H1 (cell line): ENCODE measurements around the gene BET1L. TPM values are rescaled to one million over a fixed set of nuclear protein-coding genes. Genes with fewer than 3 reads are reported as not detected.

ENCODE experiments used
- CTCF ChIA-PET: fragments of 300-600 bp; sonication (Branson Sonifier 250); formaldehyde crosslinking; loops from one replicate; lab custom pipeline; 2021; ENCODE audit not compliant: partially characterized antibody; lab: Charles Lee
- POLR2A ChIA-PET: fragments of 300-600 bp; sonication (Branson Sonifier 250); formaldehyde crosslinking; loops from one replicate; lab custom pipeline; 2021; ENCODE audit warnings: inconsistent platforms; ENCODE audit not compliant: partially characterized antibody; lab: Charles Lee
- DNase-seq, 2 experiments: peaks; one replicate each; pipeline versions ENCODE4 v3.0.0 to v3.0.0-alpha.2; 2010 to 2022; ENCODE audit warnings: low spot score in 2 of 2, low read depth in 1 of 2, mixed read lengths in 1 of 2
- FAIRE-seq: peaks from 2 replicates; lab custom pipeline; 2011; peaks lifted over from hg19 to GRCh38; lab: Jason Lieb, UNC
- H2AFZ ChIP-seq: 2 replicates; pipeline ENCODE4 v1.8.1; 2012; ENCODE audit warnings: low read length, inconsistent platforms
- H2AK5ac ChIP-seq: 2 replicates; pipeline ENCODE4 v1.6.1; 2013; ENCODE audit warnings: low read depth, low read length
- H2BK120ac ChIP-seq: replicated peaks from 2 replicates; pipeline ENCODE3; 2013; ENCODE audit warnings: low read depth, low read length, inconsistent platforms
- H2BK12ac ChIP-seq: 2 replicates; pipeline ENCODE4 v1.6.1; 2013; ENCODE audit warnings: low read depth, low read length
- H2BK15ac ChIP-seq: 2 replicates; pipeline ENCODE4 v1.6.1; 2013; ENCODE audit warnings: low read length
- H2BK20ac ChIP-seq: 2 replicates; pipeline ENCODE4 v1.6.1; 2013; ENCODE audit warnings: low read length
- H2BK5ac ChIP-seq: 2 replicates; pipeline ENCODE4 v1.6.1; 2013; ENCODE audit warnings: low read depth, low read length
- H3K14ac ChIP-seq: 2 replicates; pipeline ENCODE4 v1.6.1; 2013; ENCODE audit warnings: inconsistent platforms; ENCODE audit not compliant: insufficient read length
- H3K18ac ChIP-seq: 2 replicates; pipeline ENCODE4 v1.6.1; 2013; ENCODE audit warnings: low read length; ENCODE audit errors: extremely low read depth
- H3K23ac ChIP-seq: 2 replicates; pipeline ENCODE4 v1.6.1; 2013; ENCODE audit warnings: inconsistent platforms; ENCODE audit not compliant: insufficient read length
- H3K23me2 ChIP-seq: 2 replicates; pipeline ENCODE4 v1.6.1; 2013; ENCODE audit warnings: low read depth, low read length
- H3K27ac ChIP-seq: 2 replicates; pipeline ENCODE4 v1.6.1; 2011; ENCODE audit warnings: low read depth, low read length, inconsistent platforms
- H3K27me3 ChIP-seq, 4 experiments: replicated peaks in 1 of 4; 1 replicate in 1 of 4; 2 replicates in 3 of 4; pipeline versions ENCODE4 v1.6.1 to v1.8.1; 2011 to 2013; ENCODE audit warnings: low read length in 3 of 4, mild to moderate bottlenecking in 3 of 4, inconsistent platforms in 2 of 4, mixed read lengths in 2 of 4, moderate library complexity in 1 of 4; ENCODE audit not compliant: control insufficient read depth in 3 of 4, insufficient read depth in 3 of 4; ENCODE audit errors: extremely low read depth in 1 of 4
- H3K36me3 ChIP-seq, 4 experiments: 2 replicates each; pipeline versions ENCODE4 v1.6.1 to v1.8.1; 2011 to 2013; ENCODE audit warnings: mild to moderate bottlenecking in 4 of 4, low read length in 3 of 4, moderate library complexity in 2 of 4, control low read depth in 1 of 4, inconsistent platforms in 1 of 4; ENCODE audit not compliant: insufficient read depth in 4 of 4, control insufficient read depth in 2 of 4
- H3K4ac ChIP-seq: replicated peaks from 2 replicates; pipeline ENCODE3; 2013; ENCODE audit warnings: low read length, low read depth, mixed read lengths, inconsistent platforms; ENCODE audit not compliant: insufficient read length
- H3K4me1 ChIP-seq, 4 experiments: replicated peaks in 1 of 4; 1 replicate in 1 of 4; 2 replicates in 3 of 4; pipeline versions ENCODE4 v1.6.1 to v1.8.1; 2011 to 2013; ENCODE audit warnings: low read length in 3 of 4, inconsistent platforms in 2 of 4, mixed read lengths in 1 of 4; ENCODE audit not compliant: insufficient read depth in 4 of 4, control insufficient read depth in 3 of 4
- H3K4me2 ChIP-seq, 2 experiments: 2 replicates each; pipeline versions ENCODE4 v1.6.1 to v1.8.1; 2011 to 2013; ENCODE audit warnings: low read depth in 2 of 2, low read length in 2 of 2, control low read depth in 1 of 2, inconsistent platforms in 1 of 2, mild to moderate bottlenecking in 1 of 2; ENCODE audit not compliant: insufficient read depth in 1 of 2
- H3K4me3 ChIP-seq, 4 experiments: fragments of 200-600, 300-600 bp in 1 of 4; sonication (generic), shearing (Covaris generic), sonication (Bioruptor Twin) in 1 of 4; 2 replicates each; pipeline versions ENCODE4 v1.5.1 to v1.8.1; 2011 to 2016; ENCODE audit warnings: low read length in 4 of 4, low read depth in 3 of 4, control low read depth in 2 of 4, inconsistent platforms in 2 of 4, mild to moderate bottlenecking in 2 of 4, mixed read lengths in 1 of 4, moderate library complexity in 1 of 4; ENCODE audit not compliant: insufficient read depth in 2 of 4; ENCODE audit errors: extremely low read depth in 1 of 4
- H3K56ac ChIP-seq: replicated peaks from 2 replicates; pipeline ENCODE3; 2013; ENCODE audit warnings: low read depth, mild to moderate bottlenecking, mixed read lengths, low read length, inconsistent platforms; ENCODE audit not compliant: insufficient read length
- H3K79me1 ChIP-seq: 2 replicates; pipeline ENCODE4 v1.6.1; 2013; ENCODE audit warnings: low read depth, low read length, control low read depth
- H3K79me2 ChIP-seq, 2 experiments: 2 replicates each; pipeline versions ENCODE4 v1.6.1 to v1.8.1; 2012 to 2013; ENCODE audit warnings: low read length in 2 of 2, mild to moderate bottlenecking in 2 of 2, inconsistent platforms in 1 of 2; ENCODE audit not compliant: insufficient read depth in 2 of 2, control insufficient read depth in 1 of 2
- H3K9ac ChIP-seq, 4 experiments: replicated peaks in 1 of 4; 1 replicate in 1 of 4; 2 replicates in 3 of 4; pipeline versions ENCODE4 v1.6.1 to v1.8.1; 2011 to 2013; ENCODE audit warnings: low read depth in 3 of 4, low read length in 3 of 4, control low read depth in 2 of 4, mild to moderate bottlenecking in 2 of 4, moderate library complexity in 2 of 4, inconsistent platforms in 1 of 4; ENCODE audit errors: extremely low read depth in 1 of 4
- H3K9me3 ChIP-seq, 2 experiments: 2 replicates each; pipeline versions ENCODE4 v1.6.1 to v1.8.1; 2012 to 2013; ENCODE audit warnings: mild to moderate bottlenecking in 2 of 2, moderate library complexity in 2 of 2, control low read depth in 1 of 2, inconsistent platforms in 1 of 2, low read depth in 1 of 2, low read length in 1 of 2, mixed read lengths in 1 of 2; ENCODE audit not compliant: insufficient read depth in 2 of 2
- H4K20me1 ChIP-seq, 2 experiments: replicated peaks in 1 of 2; 2 replicates each; pipeline versions ENCODE3 to v1.8.1; 2011 to 2013; ENCODE audit warnings: inconsistent platforms in 2 of 2, low read length in 2 of 2, mild to moderate bottlenecking in 1 of 2; ENCODE audit not compliant: insufficient read depth in 2 of 2, control insufficient read depth in 1 of 2
- H4K5ac ChIP-seq: 2 replicates; pipeline ENCODE4 v1.6.1; 2013; ENCODE audit warnings: low read length, low read depth, mixed read lengths, inconsistent platforms; ENCODE audit not compliant: insufficient read length
- H4K8ac ChIP-seq: 2 replicates; pipeline ENCODE4 v1.8.0; 2013; ENCODE audit warnings: mild to moderate bottlenecking, moderate library complexity, low read length, inconsistent platforms; ENCODE audit not compliant: insufficient read depth; ENCODE audit errors: extremely low read depth
- H4K91ac ChIP-seq: replicated peaks from 2 replicates; pipeline ENCODE3; 2013; ENCODE audit warnings: low read length, mixed read lengths, inconsistent platforms; ENCODE audit not compliant: insufficient read length
- EGR1 ChIP-seq: IDR thresholded peaks from 2 replicates; pipeline ENCODE4 v1.6.1; 2011; ENCODE audit warnings: low read depth, low read length, borderline replicate concordance
- JUND ChIP-seq: IDR thresholded peaks from 2 replicates; pipeline ENCODE4 v1.6.1; 2011; ENCODE audit warnings: mild to moderate bottlenecking, improper control_type of control experiment, low read length
- PHF8 ChIP-seq: fragments of 200-600 bp; sonication (generic); conservative IDR thresholded peaks from 2 replicates; pipeline ENCODE4 v1.7.1; 2012; ENCODE audit warnings: low read depth, mild to moderate bottlenecking, inconsistent platforms, low read length, moderate library complexity
- RNF2 ChIP-seq: fragments of 200-900, 300-1000 bp; sonication (generic); IDR thresholded peaks from 2 replicates; pipeline ENCODE4 v1.7.1; 2016; ENCODE audit warnings: borderline replicate concordance, low read depth, mild to moderate bottlenecking, antibody characterized with exemption, low read length; ENCODE audit not compliant: poor library complexity, severe bottlenecking; ENCODE audit errors: missing control alignments
- WGBS, 2 experiments: shearing (Covaris generic) in 1 of 2; methylation state at CpG; one replicate each; pipeline versions ENCODE4 v1.1.6 to v1.1.7; 2013 to 2015; ENCODE audit warnings: low lambda C conversion rate in 2 of 2, mixed read lengths in 2 of 2, inconsistent platforms in 1 of 2, low coverage in 1 of 2, missing lambda C conversion rate in 1 of 2; ENCODE audit not compliant: insufficient replicate concordance in 2 of 2, insufficient coverage in 1 of 2, insufficient read length in 1 of 2; ENCODE audit errors: extremely low coverage in 1 of 2, missing lambda C conversion rate in 1 of 2; 5-methylcytosine and 5-hydroxymethylcytosine counted together
- polyA plus RNA-seq, 7 experiments: library from polyadenylated mRNA; depleted of rRNA in 3 of 7; stranded (reverse) in 5 of 7; unstranded in 2 of 7; fragments of >200 nt in 5 of 7; fragments of 200-250 nt in 2 of 7; gene quantifications; 1 replicate in 5 of 7; 2 replicates in 1 of 7; 4 replicates in 1 of 7; pipeline versions ENCODE4 v1.2.1 to v1.2.3, GENCODE V29; 2011 to 2013; ENCODE audit warnings: missing spikeins in 2 of 7, mixed read lengths in 2 of 7
- total RNA-seq: library from RNA; stranded (reverse); fragmentation: NEBNext Ultra II Directional; extraction: Animal tissue kit (Norgen Biotek cat#: 25700); gene quantifications from 2 replicates; pipeline ENCODE4 v1.2.1, GENCODE V29; 2021

The BET1L gene
- total and polyA plus RNA-seq, 2 of the 8 experiments (the other 6 are each of a cell fraction or from before 2014, with no cell fraction given), result 40.2 to 61.9 TPM

- Histone ChIP-seq H2AK5ac (no peak overlapping the region), H4K8ac (no peak overlapping the region), H3K36me3 (peaks cover 32 to 57% (median 41%) of the 10 kb centered on the region in 4 experiments), H2BK15ac (no peak overlapping the region), H3K56ac (no peak overlapping the region), H2BK5ac (no peak overlapping the region), H3K23ac (no peak overlapping the region), H3K79me1 (peaks cover 6% of the 10 kb centered on the region), H4K91ac (no peak overlapping the region), H3K23me2 (peaks cover 22% of the 10 kb centered on the region), H3K4me3 (no peak overlapping the region), H4K20me1 (peaks cover 0 to 11% of the 10 kb centered on the region in 2 experiments), H3K79me2 (peaks cover 0 to 25% of the 10 kb centered on the region in 2 experiments; a peak in 2 of 4 replicates), H2BK20ac (no peak overlapping the region), H2BK120ac (no peak overlapping the region), H3K27ac (no peak overlapping the region), H3K4me2 (no peak overlapping the region)
- CTCF ChIA-PET, result interaction anchor here (0.9 to 2.4 kb wide), 4 partner anchors 19 to 152 kb away, joined by 3 to 11 read pairs (median 6); no protein-coding TSS in a partner anchor
- no peak for FAIRE-seq
- TF ChIP-seq EGR1 (no peak), PHF8 (no peak), RNF2 (no peak), JUND (no peak)
- TF ChIP-seq, all 59 proteins: peak for 0
- no peak overlapping the region for H3K18ac ChIP-seq
- H3K4ac ChIP-seq, result no peak overlapping the region
- POLR2A ChIA-PET, result interaction anchor here (8.7 kb wide), 1 partner anchor 20 kb away, joined by 99 read pairs; the partner anchor contains the start of gene SIRT3
- WGBS, 2 experiments, result 91% methylated on average over 5 of the region's 5 CpGs; no CpG with 5 or more reads in 1 of the 2 experiments
- no peak overlapping the region for H4K5ac ChIP-seq
- peaks cover 0 to 21% (median 7%) of the 10 kb centered on the region in 4 experiments; a peak in 5 of 7 replicates for H3K4me1 ChIP-seq
- no peak overlapping the region for H2AFZ ChIP-seq
- no peak overlapping the region for H2BK12ac ChIP-seq
- H3K9me3 ChIP-seq, result no peaks in the 10 kb centered on the region
- DNase-seq, result no peak
- H3K9ac ChIP-seq, result no peak overlapping the region
- no peaks in the 10 kb centered on the region for H3K27me3 ChIP-seq
- no peak overlapping the region for H3K14ac ChIP-seq
Observed at GRCh38 chr11:211295-211694, 4.1 kb upstream of the BET1L start.
